ENCODE measurements around the gene CSNK1D. TPM values are rescaled to one million over a fixed set of nuclear protein-coding genes. Genes with fewer than 3 reads are reported as not detected.

CSNK1D gene
- total and polyA plus RNA-seq, 10 of the 15 experiments (the other 5 are each of a cell fraction or from before 2014, with no cell fraction given) = 5.7 to 105 (median 58.1) TPM

- TF ChIP-seq REST (IDR thresholded peaks at IDR 0.05; ENCODE audit: low read depth, low read length) = no peak
- TF ChIP-seq GABPA (IDR thresholded peaks at IDR 0.05; ENCODE audit: low read depth) = no peak
Measured at GRCh38 chr17:82199496-82199895, 74.0 kb downstream of the CSNK1D start (continued).

DNA sequence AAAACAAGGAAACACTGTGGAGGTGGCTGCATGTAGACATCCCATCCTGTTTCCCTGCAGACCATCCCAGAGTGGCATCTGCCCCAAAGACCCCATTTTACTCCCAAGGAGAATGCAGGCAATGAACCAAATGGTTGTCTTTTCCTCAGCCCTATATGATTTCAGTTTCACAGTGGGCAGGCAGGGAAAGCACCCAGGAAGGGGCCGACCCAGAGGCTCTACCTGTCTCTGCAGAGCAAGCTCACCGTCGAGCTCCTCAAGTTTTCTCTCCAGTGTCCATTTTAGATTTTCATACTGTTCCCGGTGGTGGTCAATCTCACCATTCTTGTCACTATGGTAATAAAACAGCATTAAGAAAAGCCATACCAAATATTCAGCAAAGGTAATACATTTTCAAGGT, 75.4 kb downstream of the CSNK1D start:
- WGBS (ENCODE audit: insufficient coverage, insufficient replicate concordance, low lambda C conversion rate, missing lambda C conversion rate) = 34% methylated on average over 4 of the region's 4 CpGs
- no peak overlapping the region for H3K27ac ChIP-seq (ENCODE audit: control insufficient read depth, insufficient read depth)
- H3K79me2 ChIP-seq (ENCODE audit: control insufficient read depth, insufficient read depth, low read length) = no peaks in the 10 kb centered on the region
- no peak overlapping the region for H3K4me3 ChIP-seq
- H3K9me3 ChIP-seq (replicated peaks; ENCODE audit: control insufficient read depth, insufficient read depth, low read length) = no peaks in the 10 kb centered on the region
- in situ Hi-C loops (cut with MboI) (no loop called here), intact Hi-C loops (cut with micrococcal nuclease; ENCODE audit: unreplicated experiment) (no loop called here)
- SMC1A ChIA-PET (ENCODE audit: uncharacterized antibody, unreplicated experiment) = interaction anchor here (1.4 kb wide), 2 partner anchors 8 to 13 kb away, joined by 3 to 6 read pairs; no protein-coding TSS in a partner anchor
- FAIRE-seq (peak; percentile 54), DNase-seq (ENCODE audit: low read depth, low spot score) (no peak), ATAC-seq (peak; percentile 88)
- H3K36me3 ChIP-seq (ENCODE audit: control insufficient read depth in 2 of 2, insufficient read depth in 2 of 2, low read length in 1 of 2) = no peaks in the 10 kb centered on the region; a peak in 1 of 4 replicates
- no TSS peak for BruUV-seq (replicated peaks)
- CTCF ChIA-PET = interaction anchor here (0.6 to 1.4 kb wide), 3 partner anchors 10 to 402 kb away, joined by 3 read pairs; no protein-coding TSS in a partner anchor
- RAD21 ChIA-PET (ENCODE audit: unreplicated experiment) = interaction anchor here (0.6 kb wide), 1 partner anchor 197 kb away, joined by 3 read pairs; no protein-coding TSS in a partner anchor
- H3K27me3 ChIP-seq (replicated peaks in 1 of 2; ENCODE audit: control insufficient read depth in 2 of 2, insufficient read depth in 2 of 2, low read length in 1 of 2) = no peaks in the 10 kb centered on the region
- POLR2A ChIA-PET = interaction anchor here (0.5 to 0.6 kb wide), 2 partner anchors 13 kb away, joined by 3 to 6 read pairs; no protein-coding TSS in a partner anchor
- peak overlapping the region; percentile 50; the same call in 1 of the 2 replicates for H3K4me2 ChIP-seq (ENCODE audit: control insufficient read depth, insufficient read depth)
- H4K20me1 ChIP-seq (ENCODE audit: control insufficient read depth, insufficient read depth) = no peaks in the 10 kb centered on the region
- H3K9ac ChIP-seq (ENCODE audit: control insufficient read depth, insufficient read depth, low read length) = no peak overlapping the region; the same call in 1 of the 2 replicates
- peak overlapping the region; percentile 41 for H2AFZ ChIP-seq (ENCODE audit: control insufficient read depth, low read depth, low read length)
- peaks cover 9% of the 10 kb centered on the region for H3K4me1 ChIP-seq (ENCODE audit: control insufficient read depth, insufficient read depth, low read length)
- TF ChIP-seq, protein P1, sequence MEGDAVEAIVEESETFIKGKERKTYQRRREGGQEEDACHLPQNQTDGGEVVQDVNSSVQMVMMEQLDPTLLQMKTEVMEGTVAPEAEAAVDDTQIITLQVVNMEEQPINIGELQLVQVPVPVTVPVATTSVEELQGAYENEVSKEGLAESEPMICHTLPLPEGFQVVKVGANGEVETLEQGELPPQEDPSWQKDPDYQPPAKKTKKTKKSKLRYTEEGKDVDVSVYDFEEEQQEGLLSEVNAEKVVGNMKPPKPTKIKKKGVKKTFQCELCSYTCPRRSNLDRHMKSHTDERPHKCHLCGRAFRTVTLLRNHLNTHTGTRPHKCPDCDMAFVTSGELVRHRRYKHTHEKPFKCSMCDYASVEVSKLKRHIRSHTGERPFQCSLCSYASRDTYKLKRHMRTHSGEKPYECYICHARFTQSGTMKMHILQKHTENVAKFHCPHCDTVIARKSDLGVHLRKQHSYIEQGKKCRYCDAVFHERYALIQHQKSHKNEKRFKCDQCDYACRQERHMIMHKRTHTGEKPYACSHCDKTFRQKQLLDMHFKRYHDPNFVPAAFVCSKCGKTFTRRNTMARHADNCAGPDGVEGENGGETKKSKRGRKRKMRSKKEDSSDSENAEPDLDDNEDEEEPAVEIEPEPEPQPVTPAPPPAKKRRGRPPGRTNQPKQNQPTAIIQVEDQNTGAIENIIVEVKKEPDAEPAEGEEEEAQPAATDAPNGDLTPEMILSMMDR (IDR thresholded peaks at IDR 0.05 in 2 of 3, conservative IDR thresholded peaks at IDR 0.05 in 1 of 3; ENCODE audit: control insufficient read depth in 2 of 3, extremely low read depth in 1 of 3, insufficient read depth in 1 of 3, low read depth in 3 of 3, low read length in 3 of 3) = no peak
- TF ChIP-seq ELK1 (IDR thresholded peaks at IDR 0.05; ENCODE audit: low read depth, low read length) (no peak), EP300 (IDR thresholded peaks at IDR 0.05; ENCODE audit: borderline replicate concordance in 1 of 2, control insufficient read depth in 1 of 2, low read depth in 2 of 2, low read length in 2 of 2) (no peak), BHLHE40 (IDR thresholded peaks at IDR 0.05; ENCODE audit: borderline replicate concordance in 1 of 2, low read depth in 2 of 2, low read length in 1 of 2) (no peak), EED (IDR thresholded peaks at IDR 0.05; ENCODE audit: low read depth) (0 out of 2 replicates have a peak, but pooled peaks have one; percentile 22), IRF5 (IDR thresholded peaks at IDR 0.05; ENCODE audit: borderline replicate concordance) (no peak), BCLAF1 (IDR thresholded peaks at IDR 0.05) (no peak)

Data from GM12878 (cell line).